ENCODE measurements around the gene LMAN2L. TPM values are rescaled to one million over a fixed set of nuclear protein-coding genes. Genes with fewer than 3 reads are reported as not detected.

LMAN2L gene
- total RNA-seq, 2 donors from 2014 or later = 13.5 to 24.7 TPM

DNA sequence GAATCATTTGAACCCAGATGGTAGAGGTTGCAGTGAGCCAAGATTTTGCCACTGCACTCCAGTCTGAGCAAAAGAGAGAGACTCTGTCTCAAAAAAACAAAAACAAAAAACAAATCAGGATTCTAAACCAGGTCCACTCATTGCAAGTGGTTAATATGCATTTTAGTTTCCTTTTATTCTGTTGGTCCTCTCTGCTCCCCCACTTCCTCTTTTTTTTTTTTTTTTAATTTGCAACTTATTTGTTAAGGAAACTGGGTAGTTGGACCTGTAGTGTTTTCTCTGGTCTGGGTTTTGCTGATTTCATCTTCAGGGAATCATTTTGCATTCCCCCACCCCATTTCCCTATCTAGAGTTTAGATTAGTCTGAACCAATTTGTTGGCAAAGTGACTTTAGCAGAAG lies 83.3 kb downstream of the LMAN2L start:
- TF ChIP-seq, protein P1, sequence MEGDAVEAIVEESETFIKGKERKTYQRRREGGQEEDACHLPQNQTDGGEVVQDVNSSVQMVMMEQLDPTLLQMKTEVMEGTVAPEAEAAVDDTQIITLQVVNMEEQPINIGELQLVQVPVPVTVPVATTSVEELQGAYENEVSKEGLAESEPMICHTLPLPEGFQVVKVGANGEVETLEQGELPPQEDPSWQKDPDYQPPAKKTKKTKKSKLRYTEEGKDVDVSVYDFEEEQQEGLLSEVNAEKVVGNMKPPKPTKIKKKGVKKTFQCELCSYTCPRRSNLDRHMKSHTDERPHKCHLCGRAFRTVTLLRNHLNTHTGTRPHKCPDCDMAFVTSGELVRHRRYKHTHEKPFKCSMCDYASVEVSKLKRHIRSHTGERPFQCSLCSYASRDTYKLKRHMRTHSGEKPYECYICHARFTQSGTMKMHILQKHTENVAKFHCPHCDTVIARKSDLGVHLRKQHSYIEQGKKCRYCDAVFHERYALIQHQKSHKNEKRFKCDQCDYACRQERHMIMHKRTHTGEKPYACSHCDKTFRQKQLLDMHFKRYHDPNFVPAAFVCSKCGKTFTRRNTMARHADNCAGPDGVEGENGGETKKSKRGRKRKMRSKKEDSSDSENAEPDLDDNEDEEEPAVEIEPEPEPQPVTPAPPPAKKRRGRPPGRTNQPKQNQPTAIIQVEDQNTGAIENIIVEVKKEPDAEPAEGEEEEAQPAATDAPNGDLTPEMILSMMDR (IDR thresholded peaks at IDR 0.05) = no peak
- H3K27me3 ChIP-seq = no peaks in the 10 kb centered on the region
- H3K36me3 ChIP-seq = no peaks in the 10 kb centered on the region
- H3K4me1 ChIP-seq = no peaks in the 10 kb centered on the region
- H3K9ac ChIP-seq (ENCODE audit: low read depth in 2 of 2, low read length in 2 of 2) = no peak overlapping the region
- H3K9me3 ChIP-seq = no peaks in the 10 kb centered on the region
- no peak overlapping the region for H3K4me3 ChIP-seq
- no peak overlapping the region for H3K27ac ChIP-seq
- DNase-seq = no peak
- intact Hi-C loops (cut with DNase I) = no loop called here

Other genes with a start within 250 kb of the LMAN2L start
- 1 to 10 TPM; 2.5 to 2.6 TPM for gene NEURL3, start 234.7 kb downstream of the LMAN2L start, total RNA-seq
- 10 to 100 TPM in 1 of 2 donors, 1 to 10 TPM in 1; 6.9 to 16.4 TPM for gene ARID5A, start 203.3 kb downstream of the LMAN2L start, total RNA-seq
- gene KANSL3, start 101.8 kb downstream of the LMAN2L start, total RNA-seq = 10 to 100 TPM; 33.6 to 36.5 TPM
- not detected for gene FER1L5, start 97.3 kb downstream of the LMAN2L start, total RNA-seq
- gene CNNM4, start 20.8 kb upstream of the LMAN2L start, total RNA-seq = 100 to 1,000 TPM in 1 of 2 donors, 10 to 100 TPM in 1; 80.4 to 190 TPM
- gene CNNM3, start 76.2 kb upstream of the LMAN2L start, total RNA-seq = 10 to 100 TPM; 24.4 to 33.0 TPM
- 1 to 10 TPM; 1.4 to 4.1 TPM for gene ANKRD23, start 104.0 kb upstream of the LMAN2L start, total RNA-seq
- gene ANKRD39, start 118.0 kb upstream of the LMAN2L start, total RNA-seq = 10 to 100 TPM; 12.4 to 18.7 TPM
- 10 to 100 TPM; 13.0 to 17.2 TPM for gene SEMA4C, start 130.0 kb upstream of the LMAN2L start, total RNA-seq
- under 1 TPM in 1 of 2 donors, not detected in 1; 0.84 TPM for gene FAM178B, start 246.5 kb upstream of the LMAN2L start, total RNA-seq

Data from colonic mucosa (tissue), 4 donors.